ENCODE results near the gene DNAH5. TPM values are rescaled to one million over a fixed set of nuclear protein-coding genes. Genes with fewer than 3 reads are reported as not detected.

The DNAH5 gene
- total and polyA plus RNA-seq, 2 of the 8 experiments (the other 6 are each of a cell fraction or from before 2014, with no cell fraction given), result 0.30 to 0.73 TPM

DNA sequence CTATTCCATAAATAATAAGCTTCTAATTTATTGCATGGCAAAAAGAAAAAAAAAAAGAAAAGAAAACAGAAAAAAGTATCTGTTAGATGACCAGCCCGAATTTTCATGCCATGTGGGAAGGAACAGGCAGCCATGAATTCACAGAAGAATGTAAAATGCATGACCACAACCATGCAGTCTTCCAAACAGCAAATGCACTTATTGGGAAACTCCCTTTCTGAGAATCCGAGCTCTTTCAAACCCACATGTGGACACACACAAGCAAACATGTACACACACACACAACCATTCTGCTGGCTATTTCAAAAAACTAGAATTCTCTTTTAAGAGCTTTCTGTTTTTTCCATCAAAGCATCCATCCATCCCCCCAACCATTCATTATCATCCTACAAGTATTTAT, 236.1 kb downstream of the DNAH5 start:
- H3K4me3 ChIP-seq (ENCODE audit: extremely low read depth in 1 of 4, insufficient read depth in 2 of 4, low read depth in 3 of 4, low read length in 4 of 4), result no peak overlapping the region
- no peak overlapping the region for H2AK5ac ChIP-seq (ENCODE audit: low read depth, low read length)
- no peak overlapping the region for H4K5ac ChIP-seq (ENCODE audit: insufficient read length, low read depth, low read length)
- no peak overlapping the region for H2BK120ac ChIP-seq (replicated peaks; ENCODE audit: low read depth, low read length)
- H3K9ac ChIP-seq (replicated peaks in 1 of 4; ENCODE audit: extremely low read depth in 1 of 4, low read depth in 3 of 4, low read length in 3 of 4), result no peak overlapping the region
- no peak overlapping the region for H3K56ac ChIP-seq (replicated peaks; ENCODE audit: insufficient read length, low read depth, low read length)
- H3K79me1 ChIP-seq (ENCODE audit: low read depth, low read length), result no peaks in the 10 kb centered on the region; the same call in 1 of the 2 replicates
- no peak overlapping the region for H2BK20ac ChIP-seq (ENCODE audit: low read length)
- ChIA-PET CTCF (ENCODE audit: partially characterized antibody) (interaction anchor here (1.0 kb wide), 1 partner anchor 25 kb away, joined by 3 read pairs; no protein-coding TSS in a partner anchor), POLR2A (ENCODE audit: partially characterized antibody) (no interaction called here)
- H2BK12ac ChIP-seq (ENCODE audit: low read depth, low read length), result no peak overlapping the region
- DNase-seq (ENCODE audit: low read depth in 1 of 2, low spot score in 2 of 2), result no peak
- H3K4me2 ChIP-seq (ENCODE audit: insufficient read depth in 1 of 2, low read depth in 2 of 2, low read length in 2 of 2), result no peak overlapping the region
- H3K27me3 ChIP-seq (replicated peaks in 1 of 4; ENCODE audit: control insufficient read depth in 3 of 4, extremely low read depth in 1 of 4, insufficient read depth in 3 of 4, low read length in 3 of 4), result no peaks in the 10 kb centered on the region
- no peak overlapping the region for H4K8ac ChIP-seq (ENCODE audit: extremely low read depth, insufficient read depth, low read length)
- no peaks in the 10 kb centered on the region for H3K79me2 ChIP-seq (ENCODE audit: control insufficient read depth in 1 of 2, insufficient read depth in 2 of 2, low read length in 2 of 2)
- H3K23ac ChIP-seq (ENCODE audit: insufficient read length), result no peak overlapping the region
- no peaks in the 10 kb centered on the region for H4K20me1 ChIP-seq (replicated peaks in 1 of 2; ENCODE audit: control insufficient read depth in 1 of 2, insufficient read depth in 2 of 2, low read length in 2 of 2)
- no peak overlapping the region for H3K14ac ChIP-seq (ENCODE audit: insufficient read length)
- no peaks in the 10 kb centered on the region for H3K4me1 ChIP-seq (replicated peaks in 1 of 4; ENCODE audit: control insufficient read depth in 3 of 4, insufficient read depth in 4 of 4, low read length in 3 of 4)
- H2BK15ac ChIP-seq (ENCODE audit: low read length), result no peak overlapping the region
- no peaks in the 10 kb centered on the region for H3K36me3 ChIP-seq (ENCODE audit: control insufficient read depth in 2 of 4, insufficient read depth in 4 of 4, low read length in 3 of 4)
- no peak overlapping the region for H3K4ac ChIP-seq (replicated peaks; ENCODE audit: insufficient read length, low read depth, low read length)
- WGBS, 2 experiments (ENCODE audit: extremely low coverage in 1 of 2, insufficient coverage in 1 of 2, insufficient read length in 1 of 2, insufficient replicate concordance in 2 of 2, low coverage in 1 of 2, low lambda C conversion rate in 2 of 2, missing lambda C conversion rate in 1 of 2), result 78% methylated on average over 2 of the region's 2 CpGs; no CpG with 5 or more reads in 1 of the 2 experiments
- H3K9me3 ChIP-seq (ENCODE audit: insufficient read depth in 2 of 2, low read depth in 1 of 2, low read length in 1 of 2), result no peaks in the 10 kb centered on the region
- no peak for FAIRE-seq
- no peaks in the 10 kb centered on the region for H3K23me2 ChIP-seq (ENCODE audit: low read depth, low read length)
- H3K27ac ChIP-seq (ENCODE audit: low read depth, low read length), result no peak overlapping the region
- no peak overlapping the region for H2BK5ac ChIP-seq (ENCODE audit: low read depth, low read length)
- H4K91ac ChIP-seq (replicated peaks; ENCODE audit: insufficient read length, low read length), result no peak overlapping the region
- H2AFZ ChIP-seq (ENCODE audit: low read length), result no peak overlapping the region
- no peak overlapping the region for H3K18ac ChIP-seq (ENCODE audit: extremely low read depth, low read length)
- TF ChIP-seq POU5F1 (IDR thresholded peaks at IDR 0.05; ENCODE audit: low read depth, low read length), result no peak
- no peak for TF ChIP-seq JUN (IDR thresholded peaks at IDR 0.05; ENCODE audit: low read depth, low read length)
- TF ChIP-seq SP1 (IDR thresholded peaks at IDR 0.05; ENCODE audit: low read depth, low read length), result no peak
- no peak for TF ChIP-seq KDM5A (IDR thresholded peaks at IDR 0.05; ENCODE audit: low read length)
- TF ChIP-seq NRF1 (IDR thresholded peaks at IDR 0.05; ENCODE audit: low read depth, low read length), result no peak
- no peak for TF ChIP-seq USF2 (IDR thresholded peaks at IDR 0.05; ENCODE audit: low read length)
- no peak for TF ChIP-seq CREB1 (IDR thresholded peaks at IDR 0.05)
- no peak for TF ChIP-seq ZNF274 (IDR thresholded peaks at IDR 0.05; ENCODE audit: borderline replicate concordance, extremely low read depth, low read length)
- no peak for TF ChIP-seq MAX (IDR thresholded peaks at IDR 0.05)
- TF ChIP-seq TAF1 (IDR thresholded peaks at IDR 0.05; ENCODE audit: low read depth, low read length), result no peak
- no peak for TF ChIP-seq CHD2 (IDR thresholded peaks at IDR 0.05; ENCODE audit: low read length)
- no peak for TF ChIP-seq SIN3A (conservative IDR thresholded peaks at IDR 0.05 in 1 of 2, IDR thresholded peaks at IDR 0.05 in 1 of 2; ENCODE audit: low read depth in 1 of 2, low read length in 2 of 2)
- TF ChIP-seq POLR2AphosphoS5 (IDR thresholded peaks at IDR 0.05; ENCODE audit: low read depth, low read length), result no peak
- TF ChIP-seq BCL11A (IDR thresholded peaks at IDR 0.05; ENCODE audit: low read depth in 2 of 2, low read length in 2 of 2), result no peak

Measured in H1 (cell line).